Left renal cortex interstitium (tissue), 4 donors: ENCODE data around the gene SQSTM1. TPM values are rescaled to one million over a fixed set of nuclear protein-coding genes. Genes with fewer than 3 reads are reported as not detected.

Experiments used
- DNase-seq, 4 donors: peaks; one replicate each; pipeline ENCODE4 v3.0.0-alpha.2; 2013; ENCODE audit warnings: low read depth in 4 of 4, low spot score in 2 of 4, missing footprints in 1 of 4
- polyA plus RNA-seq, 4 donors: library from polyadenylated mRNA; unstranded; fragments of 120-200 nt; gene quantifications; one replicate each; pipeline ENCODE4 v1.2.1, GENCODE V29; 2013; ENCODE audit not compliant: insufficient read length in 4 of 4

The SQSTM1 gene
- polyA plus RNA-seq, 4 donors = 91.2 to 125 (median 114) TPM

DNA sequence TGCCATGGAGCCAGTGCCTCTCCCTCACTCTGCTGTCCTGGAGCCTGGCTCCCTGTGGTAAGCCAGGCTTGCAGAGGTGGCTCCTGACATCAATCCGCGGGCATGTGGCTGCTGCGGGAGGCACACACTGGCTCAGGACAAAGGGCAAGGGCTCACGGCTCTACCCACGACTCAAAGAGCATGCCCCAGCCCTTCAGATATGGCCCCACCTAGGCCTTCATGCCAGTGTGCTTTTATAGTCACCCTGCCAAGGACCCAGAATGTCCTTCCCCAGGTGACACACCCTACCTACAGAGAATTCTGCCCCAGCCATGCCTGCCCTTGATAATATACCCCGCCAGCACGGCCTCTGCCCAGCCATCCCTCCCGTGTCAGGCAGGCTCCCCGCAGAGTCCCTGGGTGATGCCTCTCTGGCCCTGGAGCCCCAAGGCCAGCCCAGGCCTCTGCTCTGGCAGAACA, 15.6 kb upstream of the SQSTM1 start:
- no peak for DNase-seq

DNA sequence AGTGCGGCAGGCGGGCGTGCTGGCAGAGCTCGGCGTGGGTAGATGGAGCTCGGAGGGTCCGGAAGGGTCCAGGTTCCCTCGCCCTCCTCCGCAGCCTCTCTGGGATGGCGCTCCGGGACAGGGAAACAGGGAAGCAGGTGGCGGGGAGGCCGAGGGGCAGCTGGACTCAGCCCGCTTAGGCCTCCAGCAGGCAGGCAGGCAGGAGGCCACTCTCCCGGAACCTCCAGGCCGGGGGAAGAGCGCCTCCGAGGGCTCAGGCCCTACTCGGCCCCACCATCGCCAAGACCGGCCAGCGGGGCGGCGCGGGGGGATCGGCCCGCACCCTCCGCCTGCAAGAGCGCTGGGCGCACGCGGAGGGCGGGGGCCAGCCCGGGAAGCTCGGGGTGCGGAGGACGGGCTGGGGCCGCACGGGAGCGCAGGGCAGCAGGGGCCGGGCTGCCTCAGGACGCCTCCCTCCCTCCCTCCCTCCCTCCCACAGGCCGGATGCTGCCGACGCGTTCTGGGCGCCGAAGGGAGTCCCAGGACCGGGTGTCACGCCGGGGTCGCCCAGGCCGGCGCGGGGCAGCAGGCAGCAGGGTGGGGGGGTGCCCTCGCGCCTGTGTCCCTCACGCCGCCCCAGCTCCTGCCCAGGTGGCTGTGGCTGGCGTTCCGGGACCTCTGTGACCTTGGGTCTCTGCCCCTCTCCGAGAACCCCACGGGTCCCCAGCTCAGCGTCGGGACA, 15.0 kb upstream of the SQSTM1 start:
- no peak for DNase-seq

DNA sequence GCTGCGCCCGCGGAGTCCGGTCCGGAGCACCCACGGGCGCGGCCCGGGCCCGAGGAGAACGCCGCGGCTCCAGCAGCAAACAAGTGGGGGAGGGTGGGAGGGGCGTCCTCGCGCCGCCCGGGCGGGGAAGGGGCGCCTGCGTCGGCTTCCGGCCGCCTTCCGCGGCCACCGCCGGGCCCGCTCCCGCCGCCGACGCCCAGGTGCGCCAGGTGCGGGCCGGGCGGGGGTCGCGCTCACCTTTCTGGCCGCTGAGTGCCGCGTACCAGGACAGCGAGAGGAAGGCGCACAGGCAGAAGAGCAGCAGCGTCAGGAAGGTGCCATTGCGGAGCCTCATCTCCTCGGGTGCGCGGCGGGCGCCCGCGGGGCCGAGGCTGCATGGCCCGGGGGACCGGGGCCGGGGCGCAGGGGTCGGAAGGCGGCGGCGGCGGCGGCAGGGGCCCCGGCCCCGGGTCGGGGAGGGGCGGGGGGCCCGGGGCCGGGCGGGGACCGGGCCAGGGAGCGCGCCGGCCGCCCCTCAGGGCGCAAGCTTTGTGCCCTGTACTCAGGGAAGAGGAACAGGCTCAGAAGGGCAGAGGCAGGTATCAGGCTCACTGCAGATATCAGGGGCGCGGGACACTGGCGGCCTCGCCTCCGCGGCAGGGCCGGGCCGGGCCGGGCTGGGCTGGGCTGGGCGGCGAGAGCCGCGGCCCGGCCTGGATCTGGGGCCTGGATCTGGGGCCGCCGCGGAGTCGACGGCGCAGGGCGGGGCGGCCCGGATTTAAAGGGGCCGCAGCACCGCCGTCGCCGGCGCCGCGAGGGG, 14.3 kb upstream of the SQSTM1 start, which contains the start of gene MGAT4B:
Gene MGAT4B (minus strand): TSS at position 617 of the 799 bp plus-strand sequence. CDS start 283 bp downstream, at position 334.
- no peak for DNase-seq

DNA sequence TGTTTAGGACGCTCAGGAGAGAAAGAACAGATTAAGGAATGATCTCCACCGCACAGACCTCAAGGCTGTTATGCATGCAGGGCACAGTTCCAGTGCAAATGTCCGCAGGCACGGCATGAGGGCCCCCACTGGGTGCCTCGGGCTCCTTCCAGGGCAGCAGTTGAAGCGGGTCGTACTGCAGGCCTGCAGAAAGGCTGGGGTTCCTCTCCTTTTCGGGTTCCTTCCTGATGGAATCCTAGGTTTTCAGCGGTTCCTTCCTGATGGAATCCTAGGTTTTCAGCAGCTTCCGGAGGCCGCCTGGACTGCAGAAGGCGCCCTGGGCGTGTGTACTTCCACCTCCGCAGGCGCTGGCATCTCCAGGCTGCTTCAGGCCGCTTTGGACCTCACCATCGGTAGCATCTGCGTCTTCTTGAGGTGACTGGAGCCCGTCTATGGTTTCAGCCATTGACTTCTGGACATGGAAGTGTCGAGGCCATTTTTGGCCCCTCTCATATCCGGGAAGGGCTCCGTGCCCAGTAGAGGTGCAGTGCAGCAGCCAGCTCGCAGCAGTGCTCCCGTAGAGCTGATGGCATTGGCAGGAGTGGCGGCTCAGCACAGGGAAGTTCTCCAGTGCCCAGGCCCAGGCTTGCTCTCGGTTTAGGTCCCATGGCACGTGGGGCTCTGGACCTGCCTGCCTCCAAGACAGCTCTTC, 8.4 kb upstream of the SQSTM1 start:
- DNase-seq = no peak

DNA sequence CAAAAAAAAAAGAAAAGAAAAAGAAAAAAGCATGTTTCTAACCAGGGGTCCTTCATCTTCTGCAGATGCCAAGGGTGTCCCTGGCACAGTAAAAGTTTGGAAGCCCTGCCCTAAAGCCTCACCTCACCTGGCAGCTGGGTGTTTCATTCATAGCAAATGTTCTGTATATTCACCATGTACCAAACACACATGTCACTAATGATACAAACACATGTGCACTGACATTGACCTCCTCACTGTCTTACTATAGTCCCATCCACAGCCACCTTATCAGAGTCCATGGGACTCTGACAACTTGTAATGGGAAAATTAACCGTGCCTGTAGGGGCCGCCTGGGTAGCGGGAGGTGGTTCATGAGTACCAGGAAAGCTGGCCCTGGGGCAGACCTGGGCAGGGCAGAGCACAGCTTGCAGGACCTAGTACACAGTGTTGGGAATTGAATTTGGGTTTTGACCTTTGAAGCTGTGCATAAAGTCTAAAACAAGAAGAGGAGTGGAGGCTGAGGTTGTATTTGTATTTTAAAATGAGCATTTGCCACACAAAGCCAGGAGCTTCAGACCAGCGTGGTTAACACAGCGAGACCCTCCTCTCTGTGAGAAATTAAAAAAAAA, 7.6 kb upstream of the SQSTM1 start:
- no peak for DNase-seq

DNA sequence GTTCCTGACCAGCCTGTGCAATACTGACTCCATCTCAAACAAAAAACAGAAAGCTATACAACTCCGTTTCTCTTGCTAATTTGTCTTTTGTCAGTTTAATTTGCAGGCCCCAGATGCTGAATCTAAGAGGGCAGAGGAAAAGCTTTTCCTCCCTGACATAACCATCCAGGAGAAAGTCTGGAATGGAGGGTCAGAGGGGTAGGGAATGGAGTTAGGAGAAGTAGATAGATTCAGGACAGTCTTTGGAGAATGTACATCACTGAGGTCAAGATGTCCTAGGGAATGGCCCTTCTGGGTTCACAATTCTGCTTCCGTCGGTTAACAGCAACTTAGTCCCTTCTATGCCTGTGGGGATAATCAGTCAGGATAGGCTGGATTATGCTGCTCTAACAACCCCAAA, 6.6 kb upstream of the SQSTM1 start:
- DNase-seq = no peak

DNA sequence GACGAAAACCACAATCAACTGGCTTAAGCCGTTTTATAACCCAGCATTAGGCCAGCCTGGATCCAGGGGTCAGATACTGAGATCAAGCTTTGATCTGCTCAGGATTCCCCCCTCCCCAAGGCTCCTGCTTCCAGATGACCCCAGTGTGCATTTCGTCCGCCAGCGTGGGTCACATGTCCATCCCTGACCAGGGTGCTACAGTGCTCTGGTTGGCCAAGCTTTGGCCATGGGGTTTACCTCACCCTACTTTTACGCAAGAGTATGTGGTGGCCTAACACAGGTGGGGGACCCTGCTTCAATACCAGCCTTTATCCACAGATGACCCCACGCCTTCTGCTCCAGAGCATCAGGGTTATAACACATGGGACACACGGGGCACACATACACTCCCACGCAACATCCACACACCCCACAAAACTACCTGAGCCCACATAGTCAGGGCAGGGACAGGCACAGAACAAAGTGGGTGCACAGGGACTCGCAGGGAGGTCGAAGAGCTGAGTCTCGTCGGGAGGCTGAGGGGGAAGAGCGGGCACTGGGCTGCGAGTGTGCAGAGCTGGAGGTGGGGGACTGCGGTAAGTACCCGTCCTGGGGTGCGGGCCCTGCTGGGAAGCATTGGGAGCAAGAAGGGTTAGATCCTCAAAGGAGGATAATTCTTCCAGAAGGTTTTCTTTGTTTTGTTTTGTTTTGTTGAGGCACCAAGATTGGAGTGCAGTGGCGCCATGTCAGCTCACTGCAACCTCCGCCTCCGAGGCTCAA, 5.0 kb upstream of the SQSTM1 start:
- no peak for DNase-seq

DNA sequence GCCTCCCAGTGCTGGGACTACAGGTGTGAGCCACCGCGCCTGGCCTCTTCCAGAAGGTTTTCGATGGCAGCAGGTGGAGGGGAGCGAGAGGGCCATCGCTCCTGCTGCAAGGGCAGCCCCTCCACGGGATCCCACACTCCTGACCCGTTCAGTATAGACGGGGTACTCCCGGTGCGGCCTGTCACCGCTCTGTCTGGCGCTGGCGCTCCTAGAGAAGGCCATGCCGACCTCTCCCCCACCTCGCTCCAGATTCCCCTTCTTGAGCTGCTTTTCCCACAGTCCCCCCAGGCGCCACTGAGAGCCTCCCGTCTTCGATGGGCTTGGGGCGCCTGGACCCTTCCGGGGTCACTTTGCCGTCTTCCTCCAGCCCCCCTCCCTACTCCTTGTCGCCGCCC, 4.3 kb upstream of the SQSTM1 start:
- no peak for DNase-seq

DNA sequence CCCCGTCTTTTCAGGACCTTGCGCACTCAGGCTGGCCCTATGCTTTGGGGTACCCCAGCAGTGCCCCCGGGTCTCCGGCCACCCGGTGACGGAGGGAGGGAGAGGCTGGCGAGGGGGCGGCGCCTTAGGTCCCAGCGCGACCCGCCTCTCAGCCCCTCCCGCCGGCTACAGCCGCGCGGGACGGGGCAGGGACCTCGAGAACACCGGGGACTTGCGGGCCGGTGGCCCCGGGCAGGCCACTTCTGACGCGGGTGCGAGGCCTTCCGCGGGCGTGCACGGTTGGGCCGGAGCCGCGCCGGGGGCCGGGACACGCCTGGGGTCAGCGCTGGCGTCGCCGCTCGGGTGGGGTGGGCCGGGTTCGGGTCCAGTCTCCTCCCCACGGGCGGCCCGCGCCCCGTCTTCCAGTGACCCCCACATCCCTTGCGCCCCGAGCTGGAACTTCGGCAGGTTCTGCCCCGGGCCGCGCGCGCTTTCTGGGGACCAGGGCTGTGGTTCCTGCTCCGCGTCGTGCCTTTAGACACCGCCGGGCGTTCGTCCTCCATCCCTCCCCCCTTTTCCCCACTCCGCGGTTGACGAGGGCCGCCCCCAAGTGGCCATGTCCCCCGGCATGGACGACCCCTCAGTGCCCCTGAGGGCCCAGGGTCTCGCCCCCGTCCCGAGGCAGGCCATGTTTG, 3.8 kb upstream of the SQSTM1 start:
- no peak for DNase-seq

DNA sequence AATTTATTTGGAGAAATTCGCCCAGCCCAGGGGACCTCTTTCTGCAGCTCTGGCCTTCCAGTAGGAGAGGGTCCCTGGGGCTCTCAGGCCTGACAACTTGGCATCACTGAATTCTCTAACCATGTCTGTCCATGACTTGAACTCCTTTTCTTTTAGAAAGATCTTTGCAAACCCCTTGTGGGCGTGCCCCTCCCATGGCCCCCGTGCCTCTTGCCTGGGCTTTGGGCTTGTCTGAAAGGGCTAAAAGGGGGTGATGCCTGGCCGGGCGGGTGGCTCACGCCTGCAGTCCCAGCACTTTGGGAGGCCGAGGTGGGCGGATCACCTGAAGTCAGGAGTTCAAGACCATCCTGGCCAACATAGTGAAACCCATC, 3.2 kb upstream of the SQSTM1 start:
- DNase-seq = no peak

DNA sequence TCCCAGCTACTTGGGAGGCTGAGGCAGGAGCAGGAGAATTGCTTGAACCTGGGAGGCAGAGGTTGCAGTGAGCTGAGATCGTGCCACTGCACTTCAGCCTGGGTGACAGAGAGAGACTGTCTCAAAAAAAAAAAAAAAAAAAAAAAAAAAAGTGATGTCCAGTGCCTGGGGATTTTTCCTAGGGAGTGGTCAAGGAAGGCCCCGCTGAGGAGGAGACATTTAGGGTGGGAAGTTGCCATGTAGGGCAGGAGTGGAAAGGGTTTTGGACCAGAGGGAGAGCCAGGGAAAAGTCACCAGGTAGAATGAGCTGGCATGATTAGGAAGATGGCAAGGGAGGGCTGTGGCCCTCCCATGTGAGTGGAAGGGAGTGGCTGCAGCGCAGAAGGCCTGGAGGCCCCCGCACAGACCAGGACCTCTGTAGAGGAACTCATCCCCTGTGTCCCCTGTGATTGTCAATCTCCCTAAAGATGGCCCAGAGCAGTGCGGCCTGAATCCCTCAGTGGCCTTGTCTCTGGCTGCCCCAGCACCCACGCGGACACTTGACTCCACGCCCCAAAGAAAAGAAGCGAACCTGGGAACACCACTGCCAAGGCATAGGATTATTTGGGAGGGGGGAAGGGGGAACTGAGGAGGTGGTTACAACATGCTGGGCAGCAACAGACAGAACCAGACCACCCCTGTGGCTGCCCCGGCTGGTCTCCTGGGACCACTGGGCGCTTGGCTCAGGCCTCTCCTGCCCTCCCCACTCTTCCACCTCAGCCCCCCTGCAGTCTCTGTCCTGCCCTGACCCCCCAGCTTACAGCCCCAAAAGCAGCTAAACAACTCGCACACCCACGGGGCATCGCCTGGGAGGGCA, 2.6 kb upstream of the SQSTM1 start:
- DNase-seq = no peak

DNA sequence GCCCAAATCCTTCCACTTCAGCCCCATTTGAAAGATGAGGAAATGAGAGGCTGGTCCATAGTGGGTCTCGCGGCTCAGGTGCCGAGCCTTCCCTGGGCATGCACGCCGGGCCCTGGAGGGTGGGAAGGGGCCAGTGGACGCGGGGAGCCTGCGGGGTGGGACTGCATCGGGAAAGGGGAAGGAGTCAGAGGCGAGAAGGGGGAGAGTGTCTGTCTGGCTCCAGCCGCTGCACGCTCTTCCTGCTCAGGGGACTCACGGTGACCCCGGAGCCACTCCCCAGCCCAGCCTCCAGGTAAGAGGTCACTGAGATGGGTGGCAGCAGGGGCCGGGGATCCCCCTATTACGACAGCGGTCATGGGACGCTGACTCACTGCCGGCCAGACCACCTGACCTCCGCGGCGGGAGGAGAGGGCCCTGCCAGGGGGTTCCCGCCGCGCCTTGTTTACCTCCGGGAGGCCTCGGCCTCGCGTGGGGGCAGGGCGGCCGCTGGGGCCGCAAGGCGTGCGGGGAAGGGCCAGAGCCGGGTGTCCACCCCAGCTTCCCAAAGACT, 1.9 kb upstream of the SQSTM1 start:
- DNase-seq = no peak

DNA sequence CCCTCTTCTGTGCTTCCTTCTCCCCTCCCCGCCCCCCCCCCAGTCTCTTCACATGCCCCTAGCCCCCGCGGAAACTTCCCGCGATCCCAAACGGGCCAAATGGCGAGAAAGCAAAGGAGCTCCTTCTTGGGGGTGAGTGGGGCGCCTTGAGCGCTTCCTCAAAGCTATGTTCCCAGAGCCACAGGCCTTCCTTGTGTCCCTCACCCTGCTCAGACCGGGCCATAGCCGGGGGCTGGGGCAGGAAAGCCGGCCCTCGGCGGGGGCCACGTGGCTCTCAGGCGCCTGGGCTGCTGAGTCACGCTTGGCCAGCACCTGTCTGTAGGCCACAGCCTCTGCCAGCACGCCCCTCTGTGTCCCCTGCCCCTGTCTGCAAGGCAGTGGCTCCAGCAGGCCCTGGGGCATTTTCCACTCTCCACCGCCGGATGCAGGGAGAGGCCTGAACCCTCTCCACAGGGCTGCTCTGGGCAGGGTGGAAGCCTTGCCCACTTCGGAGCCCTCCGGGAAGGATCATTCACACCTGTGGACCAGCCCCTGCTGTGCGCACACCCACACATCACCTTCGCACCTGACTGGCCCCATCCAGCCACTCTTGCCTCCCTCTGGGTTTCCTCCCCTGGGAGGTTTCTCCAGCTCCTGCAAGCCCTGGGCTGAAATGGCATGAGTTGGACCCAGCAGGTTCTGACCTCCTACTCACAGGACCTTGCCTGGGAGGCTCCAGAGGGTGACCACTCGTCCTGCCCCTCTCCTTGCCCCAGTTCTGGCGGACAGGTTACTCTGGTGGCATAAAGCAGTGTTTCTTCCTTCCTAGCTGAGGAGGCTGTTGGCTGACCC, 1.2 kb upstream of the SQSTM1 start:
- no peak for DNase-seq

DNA sequence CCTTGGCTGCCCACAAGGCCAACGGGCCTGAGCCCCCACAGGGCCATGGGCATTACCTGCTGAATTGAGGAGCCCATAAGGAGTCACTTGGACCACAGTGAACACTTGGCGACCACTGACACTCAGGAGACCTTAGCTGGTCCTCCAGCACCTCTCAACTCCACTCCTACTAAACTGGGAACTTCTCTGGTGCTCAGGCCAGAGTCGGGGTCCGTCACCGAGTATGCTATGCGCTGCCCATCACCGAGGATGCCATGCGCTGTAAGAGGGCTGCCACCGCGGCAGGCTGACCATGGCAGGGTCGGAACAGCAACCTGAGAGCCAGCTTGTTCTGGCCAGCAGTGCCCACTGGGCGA, 600 bp upstream of the SQSTM1 start:
- DNase-seq = no peak

DNA sequence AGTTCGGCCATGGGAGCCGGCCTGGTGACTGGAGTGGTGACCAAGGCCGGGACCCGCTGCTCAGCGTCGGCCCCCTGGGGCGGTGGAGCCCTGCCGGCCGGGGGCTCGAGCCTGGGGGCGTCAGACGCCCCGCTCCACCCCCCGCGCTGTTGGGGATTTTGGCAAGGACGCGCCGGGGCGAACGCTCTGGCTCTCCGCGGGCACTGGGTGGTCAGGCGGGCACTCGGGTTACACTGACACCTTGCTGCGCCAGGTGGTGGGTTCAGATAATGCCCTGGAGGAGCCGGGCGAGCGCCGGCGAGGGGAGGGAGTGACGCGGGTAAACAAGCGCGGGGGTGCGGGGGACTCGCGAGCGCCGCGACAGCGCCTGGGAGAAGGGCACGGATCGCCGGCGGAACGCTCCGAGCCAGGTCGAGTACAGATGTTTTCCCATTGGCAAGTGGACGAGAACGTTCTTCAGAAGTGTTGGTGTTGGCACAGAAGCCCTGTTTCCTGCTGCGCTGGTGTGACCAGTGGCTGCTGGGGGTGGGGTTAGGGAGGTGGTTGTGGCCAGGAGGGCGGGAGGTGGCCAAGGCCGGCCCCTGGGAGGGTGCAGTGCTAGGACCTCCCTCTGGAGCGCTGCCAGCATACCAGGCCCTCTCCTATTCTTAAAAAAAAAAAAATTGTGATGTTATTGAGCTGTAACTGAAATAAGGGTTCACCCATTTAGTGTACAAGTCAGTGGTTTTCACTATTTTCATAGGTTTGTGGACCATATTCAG, 773 bp downstream of the SQSTM1 start:
- peak in 2 of 4 donors; percentile 81 to 84 for DNase-seq

DNA sequence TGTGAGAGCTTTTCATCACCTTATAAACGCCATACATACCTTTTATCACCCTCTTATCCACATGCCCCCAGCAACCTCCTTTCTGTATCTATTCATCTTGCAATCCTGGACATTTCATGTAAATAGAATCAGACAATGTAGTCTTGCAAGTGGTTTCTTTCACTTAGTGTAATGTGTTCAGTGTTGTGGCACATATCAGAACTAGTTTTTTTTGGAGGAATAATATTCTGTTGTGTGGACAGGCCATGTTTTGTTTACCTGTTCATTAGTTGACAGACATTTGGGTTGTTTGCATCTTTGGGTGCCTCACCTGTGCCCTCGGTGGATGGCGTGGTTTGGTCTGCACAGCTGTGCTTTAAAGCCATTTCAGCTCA, 1.3 kb downstream of the SQSTM1 start:
- no peak for DNase-seq

DNA sequence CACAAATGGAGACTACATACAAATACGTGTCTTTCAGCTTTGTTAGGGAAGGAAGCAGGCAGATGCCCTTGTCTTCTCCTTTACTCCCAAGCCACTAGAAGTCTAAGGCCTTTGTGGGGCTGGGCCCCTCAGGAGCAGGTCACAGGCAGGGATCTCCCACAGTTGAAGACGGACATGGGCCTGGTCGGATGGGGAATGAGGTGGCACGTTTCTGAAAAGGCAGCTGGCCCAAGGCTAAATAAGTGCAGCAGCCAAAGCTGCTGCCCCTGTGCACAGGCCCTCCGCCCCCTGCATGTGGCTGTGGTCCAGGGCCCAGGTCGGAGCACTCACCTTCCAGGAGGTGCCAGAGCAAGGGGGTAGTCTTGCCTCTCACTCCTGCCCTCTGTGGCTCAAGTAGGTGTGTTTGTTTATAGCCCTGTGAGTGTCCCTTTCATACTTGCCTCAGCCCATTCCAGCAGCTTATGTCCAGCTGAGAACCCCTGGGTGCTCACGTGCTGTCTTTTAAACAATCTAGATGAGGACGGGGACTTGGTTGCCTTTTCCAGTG, 1.8 kb downstream of the SQSTM1 start:
- no peak for DNase-seq
